Epidermal melanocyte (primary cell): ENCODE data around the gene C22orf31.

Experiments
- DNase-seq: peaks from one replicate; pipeline ENCODE4 v3.0.0; 2011; ENCODE audit warnings: low spot score; ENCODE audit not compliant: insufficient read length

The C22orf31 gene

DNA sequence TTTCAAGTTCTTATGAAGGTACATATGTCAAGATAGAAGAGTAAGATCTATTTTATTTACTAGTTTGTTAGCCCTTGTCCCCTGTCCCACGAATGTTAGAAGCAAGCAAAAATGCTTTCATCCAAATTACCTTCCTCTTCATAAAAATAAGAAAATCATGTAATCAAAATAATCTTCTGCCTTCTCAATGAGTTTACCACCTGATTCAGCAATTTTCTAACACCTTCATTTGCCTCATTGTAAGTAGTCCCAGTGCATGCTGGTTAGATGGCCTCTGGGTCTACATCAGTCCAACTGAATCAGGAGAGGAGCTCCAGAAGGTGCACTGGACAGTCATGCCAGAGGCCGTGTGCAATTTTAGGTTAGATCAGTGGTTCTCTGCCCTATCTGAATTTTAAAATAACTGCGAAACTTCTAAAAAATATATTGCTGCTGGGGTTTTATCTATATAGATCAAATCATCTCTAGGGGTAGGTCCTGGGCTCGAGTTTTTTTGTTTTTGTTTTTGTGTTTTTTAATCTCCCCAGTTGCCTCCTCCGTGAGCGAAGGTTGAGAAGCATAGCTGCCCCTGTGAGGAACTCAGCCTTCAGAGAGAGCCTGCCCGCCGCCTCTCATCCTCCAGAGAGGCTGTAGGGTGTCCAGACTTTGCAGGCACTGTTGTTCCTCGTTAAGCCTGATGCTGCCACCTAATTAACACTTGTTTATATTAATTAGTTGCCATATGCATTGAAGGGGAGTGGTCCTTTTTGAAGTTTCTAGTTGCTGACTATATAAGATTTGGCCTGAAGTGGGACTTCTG, 32.2 kb downstream of the C22orf31 start:
- DNase-seq: no peak

DNA sequence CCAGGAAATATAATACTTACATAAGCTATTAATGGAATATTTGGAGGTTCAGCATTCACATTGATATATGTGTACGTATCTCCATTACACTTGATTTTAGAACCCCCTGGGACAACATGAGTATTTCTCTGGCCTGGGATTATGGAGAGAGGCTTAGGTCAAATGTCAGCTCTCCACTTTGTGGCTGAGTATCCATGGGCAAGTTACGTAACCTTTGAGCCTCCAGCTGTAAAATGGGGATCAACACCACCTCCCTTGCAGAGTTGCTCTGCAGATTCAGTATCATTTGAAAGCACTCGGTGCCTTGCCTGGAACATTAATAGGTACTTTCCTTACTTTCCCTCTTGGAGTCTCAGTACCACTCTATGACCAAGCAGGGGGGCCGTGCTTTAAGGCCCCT, 33.2 kb downstream of the C22orf31 start:
- no peak for DNase-seq

DNA sequence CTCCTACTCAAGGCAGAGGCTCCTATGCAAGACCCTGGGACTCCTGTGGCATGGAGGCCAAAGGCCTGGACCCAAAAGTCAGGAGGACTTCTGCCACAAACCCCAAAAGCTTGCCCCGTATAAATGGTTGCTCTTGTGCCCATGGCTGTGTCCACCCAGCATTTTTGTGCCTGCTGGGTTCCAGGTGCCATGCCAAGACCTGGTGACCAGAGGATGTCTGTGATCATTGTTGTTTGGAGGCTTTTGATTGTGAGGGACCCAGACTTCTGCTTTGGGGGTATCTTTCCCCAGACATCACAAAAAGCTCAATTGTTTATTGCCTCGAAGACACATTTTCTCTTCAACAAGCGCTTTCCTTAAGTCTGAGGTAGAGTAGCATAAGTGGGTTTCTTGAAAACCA, 35.1 kb downstream of the C22orf31 start:
- DNase-seq: no peak

DNA sequence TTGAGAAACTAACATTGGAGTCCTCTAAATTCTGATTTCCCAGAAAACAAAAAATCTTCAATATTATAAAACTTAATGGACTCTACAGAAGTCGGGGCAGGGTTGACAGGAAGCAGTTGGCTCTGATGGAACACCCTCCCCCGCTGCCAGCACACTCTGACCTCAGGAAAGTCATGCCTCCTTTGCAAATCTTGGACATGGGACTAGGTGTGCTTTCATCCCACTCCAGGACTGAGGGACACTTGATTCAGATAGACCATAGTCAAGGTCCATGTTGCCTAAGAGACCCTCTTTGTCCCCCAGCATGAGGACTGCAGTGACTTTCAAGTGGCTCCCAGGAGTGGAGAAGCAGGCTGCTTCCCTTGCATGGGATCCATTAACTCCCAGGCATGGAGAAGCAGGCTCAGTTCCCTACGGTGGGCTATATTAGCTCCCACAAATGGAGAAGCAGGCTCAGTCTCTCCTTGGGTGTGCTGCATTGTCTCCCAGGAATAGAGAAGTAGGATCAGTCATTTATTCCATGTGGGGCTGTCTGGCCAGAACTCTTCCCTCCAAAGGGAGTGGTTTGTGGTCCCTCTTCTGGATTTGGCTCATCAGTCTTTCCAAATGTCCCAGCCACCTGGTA, 38.3 kb downstream of the C22orf31 start:
- no peak for DNase-seq

DNA sequence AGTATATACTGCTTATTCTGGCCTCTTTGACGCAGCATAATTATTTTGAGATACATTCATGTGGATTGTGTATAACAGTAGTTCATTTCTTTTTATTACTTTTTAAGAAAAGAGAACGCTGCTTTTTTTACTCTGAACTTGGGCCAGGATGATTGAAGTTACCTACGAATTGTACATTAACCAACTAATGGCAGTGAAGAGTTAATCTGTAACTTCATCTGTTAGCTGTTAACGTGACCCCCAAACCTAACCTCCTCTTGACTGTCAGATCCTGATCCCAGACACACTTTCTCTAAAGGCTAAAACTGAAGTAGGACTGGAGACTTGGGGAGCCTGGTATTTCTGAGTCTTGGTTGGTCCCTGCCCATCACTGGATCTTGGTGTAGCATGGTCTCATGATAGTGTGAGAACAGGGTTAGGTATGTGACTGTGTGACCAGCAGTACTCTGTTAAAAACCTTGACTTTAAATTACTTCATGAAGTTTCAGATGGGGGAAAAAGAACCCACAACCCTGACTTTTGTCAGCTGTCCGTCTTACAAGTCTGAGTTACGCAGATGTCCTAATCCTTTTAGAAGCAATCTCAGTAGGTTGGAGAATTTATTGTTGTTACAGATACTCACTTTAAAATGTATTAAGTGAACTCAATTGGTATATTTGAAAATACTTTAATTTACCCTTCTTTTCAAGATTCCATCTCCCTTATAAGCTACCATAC, 39.4 kb downstream of the C22orf31 start:
- DNase-seq: no peak

DNA sequence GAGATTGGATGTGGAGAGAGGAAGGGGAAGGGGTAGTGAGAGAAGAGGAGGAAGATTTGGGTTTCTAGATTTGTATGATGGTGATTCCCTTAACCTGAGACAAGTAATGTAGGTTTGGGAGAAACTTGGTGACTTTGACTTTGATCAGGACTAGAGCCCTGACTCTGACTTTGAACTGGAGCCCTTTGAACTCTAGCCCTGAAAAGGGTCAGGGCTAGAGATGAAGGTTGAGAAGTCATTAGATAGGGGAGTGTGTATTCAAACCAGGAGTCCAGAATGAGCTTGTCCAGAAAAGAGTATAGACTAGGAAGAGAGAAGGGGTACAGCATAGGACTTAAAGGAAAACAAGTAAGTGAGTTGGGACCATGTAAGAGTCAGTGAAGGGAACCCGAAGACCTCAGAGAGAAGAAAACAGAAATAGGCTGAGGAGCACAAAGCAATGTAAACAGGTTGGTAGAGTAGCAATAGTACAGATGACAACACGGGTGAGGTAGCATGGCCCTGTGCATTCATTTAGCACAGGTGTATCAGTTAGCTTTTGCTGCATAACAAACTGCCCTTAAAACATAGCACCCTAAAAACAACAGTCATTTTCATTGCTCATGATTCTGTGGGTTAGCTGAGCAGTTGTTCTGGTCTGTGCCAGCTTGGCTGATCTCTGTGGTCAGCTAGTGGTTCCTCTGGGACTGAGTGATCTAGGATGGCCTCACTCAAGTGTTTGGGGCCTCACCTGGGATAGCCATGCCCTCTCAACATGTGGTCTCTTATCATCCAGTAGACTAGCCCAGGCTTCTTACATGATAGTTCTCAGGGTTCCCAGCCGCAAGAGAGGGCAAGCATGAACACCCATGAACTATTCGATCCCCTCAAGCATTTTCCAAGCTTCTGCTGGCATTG, 43.1 kb downstream of the C22orf31 start:
- no peak for DNase-seq

DNA sequence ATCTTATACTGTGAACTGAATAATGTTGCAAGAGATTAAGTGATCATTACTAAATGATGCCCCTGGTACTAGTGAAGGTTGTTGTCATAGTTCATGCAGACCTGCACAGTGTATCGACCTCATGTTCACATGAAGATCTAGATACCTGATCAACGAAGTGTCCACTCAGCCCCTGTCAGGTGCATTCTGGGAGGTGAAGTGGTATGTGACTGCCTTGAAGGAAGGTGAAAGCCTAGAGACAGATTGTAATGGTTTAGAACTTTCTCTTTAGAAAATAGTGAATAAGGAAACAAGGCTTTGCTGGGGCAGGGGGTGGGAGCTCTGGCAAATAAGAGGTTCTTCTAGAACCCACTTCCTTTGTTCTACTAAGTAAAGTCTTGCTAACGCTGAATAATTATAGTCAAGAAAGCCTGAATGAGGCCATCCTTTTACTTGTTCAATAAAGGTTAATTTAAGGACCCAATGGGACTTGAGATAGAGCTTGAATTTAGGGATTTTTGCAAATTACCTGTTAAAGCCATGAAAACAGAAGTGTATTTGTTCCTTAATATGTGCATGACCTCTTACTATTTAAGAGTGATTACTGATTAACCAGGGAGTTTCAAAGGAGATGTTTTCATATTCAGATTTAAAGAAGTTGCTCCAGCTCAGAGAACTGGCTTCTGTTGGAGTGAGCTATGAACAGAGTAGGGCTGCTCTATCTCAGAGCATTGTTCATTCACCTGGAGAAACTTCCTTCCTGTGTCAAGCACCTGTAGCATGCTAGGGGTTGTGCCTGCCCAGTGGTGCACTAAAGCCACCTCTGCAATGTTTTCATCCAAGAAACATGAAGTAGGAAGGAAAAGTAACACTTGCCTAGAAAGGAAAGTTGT, 45.3 kb downstream of the C22orf31 start:
- no peak for DNase-seq

DNA sequence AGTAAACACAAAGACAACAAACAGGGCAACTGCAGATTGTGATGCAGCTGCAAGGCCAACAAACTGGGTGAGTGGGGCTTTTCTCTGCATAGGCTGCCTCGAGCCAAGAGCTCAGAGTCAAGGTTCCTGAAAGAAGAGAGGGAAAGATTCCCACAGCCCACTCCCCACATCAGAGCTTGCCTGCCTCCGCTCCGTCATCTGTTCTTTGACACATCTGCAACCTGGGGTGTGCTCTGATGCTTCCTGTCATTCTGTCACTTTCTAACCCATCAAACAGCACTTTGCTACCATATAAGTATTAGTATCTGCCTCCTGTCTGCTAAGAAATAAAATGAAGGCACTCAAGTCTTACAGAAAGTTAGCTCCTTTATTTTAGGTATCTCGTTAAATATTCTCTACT, 46.9 kb downstream of the C22orf31 start:
- DNase-seq: no peak

DNA sequence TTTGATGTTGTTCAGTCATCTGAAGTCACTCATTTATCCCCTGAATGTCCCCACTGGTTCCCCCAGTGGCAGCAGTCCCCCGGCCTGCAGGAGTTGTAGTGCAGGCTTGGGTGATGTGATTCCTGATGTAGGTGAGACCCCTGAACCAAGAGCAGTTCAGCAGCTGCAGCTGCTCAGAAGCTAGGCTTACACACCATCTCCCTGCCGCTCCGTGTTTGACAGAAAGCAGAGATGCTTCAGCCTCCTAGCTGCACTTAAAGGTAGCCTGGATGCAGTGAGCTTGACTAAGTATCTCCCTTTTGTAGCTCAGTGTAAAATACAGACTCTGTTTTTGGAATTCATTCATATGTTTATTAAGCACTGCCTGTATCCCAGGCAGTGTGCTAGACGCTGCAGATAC, 47.3 kb downstream of the C22orf31 start:
- no peak for DNase-seq

DNA sequence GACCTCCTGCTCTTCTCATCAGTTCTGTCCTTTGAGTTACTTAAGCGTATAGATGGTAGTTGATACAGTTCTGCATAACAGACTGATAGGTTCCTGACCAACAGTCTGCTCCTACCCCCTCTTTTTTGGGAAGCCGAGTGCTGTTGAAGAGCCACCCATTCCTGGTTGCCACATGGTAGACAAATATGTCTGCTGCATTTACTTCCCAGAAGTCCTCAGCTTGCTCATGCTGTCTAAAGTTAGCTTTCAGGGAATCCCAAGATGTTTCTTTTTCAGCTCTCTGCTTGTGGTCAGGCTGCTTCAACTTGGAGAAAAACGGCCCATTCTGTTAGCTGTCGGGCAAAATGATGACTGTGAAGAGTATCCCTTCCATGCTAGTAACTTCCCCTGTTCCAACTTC, 48.7 kb downstream of the C22orf31 start:
- DNase-seq: no peak

DNA sequence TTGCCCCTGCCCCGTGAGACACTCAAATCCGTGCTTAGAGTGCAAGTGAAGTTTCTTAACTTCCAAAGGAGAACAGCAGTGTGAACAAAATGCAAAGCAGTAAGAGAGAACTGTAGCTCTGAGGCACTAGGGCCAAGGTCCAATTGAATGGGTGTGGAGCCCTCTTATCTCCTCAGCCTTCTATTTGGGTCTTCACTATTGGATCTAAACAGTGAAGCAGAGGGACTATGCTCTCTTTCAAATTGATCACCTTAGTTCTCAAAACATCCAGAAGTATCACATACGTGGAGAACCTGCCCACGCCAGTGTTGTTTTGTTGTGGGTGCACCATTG, 49.6 kb downstream of the C22orf31 start:
- no peak for DNase-seq

DNA sequence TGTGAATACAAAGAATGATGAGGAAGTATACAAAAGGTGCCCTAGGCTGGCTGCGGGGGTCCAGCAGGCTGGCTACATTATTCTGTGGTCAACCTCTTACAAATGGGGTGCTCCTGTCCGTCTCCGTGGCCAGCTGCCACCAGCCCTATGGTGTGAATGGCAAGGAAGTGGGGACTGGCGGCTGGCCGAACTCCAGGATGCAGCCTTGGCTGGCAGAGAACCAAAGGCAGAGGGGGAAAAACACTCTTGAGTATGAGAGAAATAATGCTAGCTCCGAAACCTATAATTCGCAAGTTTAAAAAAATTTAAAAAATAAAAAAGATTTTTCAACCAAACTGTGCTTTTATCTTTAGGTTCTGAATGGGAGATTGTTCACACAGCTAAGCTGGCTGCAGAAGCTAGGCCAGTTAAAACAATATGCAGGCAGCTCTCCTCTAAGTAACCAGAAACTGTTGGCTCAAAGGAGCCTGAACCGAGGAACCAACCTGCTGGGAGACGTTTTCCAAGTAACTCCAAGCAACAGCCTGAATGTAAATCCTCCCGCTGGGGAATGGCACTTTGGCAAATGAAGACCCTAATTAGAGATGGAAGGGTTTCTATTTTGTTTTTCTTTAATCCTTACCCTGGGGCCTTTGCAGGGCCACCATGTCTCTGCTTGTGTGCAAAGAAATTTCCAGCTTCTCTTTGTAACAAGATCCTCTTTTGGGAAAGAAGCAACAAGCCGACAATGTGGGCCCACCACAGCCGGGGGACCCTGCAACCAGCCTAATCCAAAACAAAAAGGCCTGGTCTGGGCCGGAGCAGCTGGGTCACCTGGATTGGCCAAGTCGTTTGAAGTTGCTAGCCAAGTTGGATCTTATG, 50.2 kb downstream of the C22orf31 start:
- DNase-seq: no peak

DNA sequence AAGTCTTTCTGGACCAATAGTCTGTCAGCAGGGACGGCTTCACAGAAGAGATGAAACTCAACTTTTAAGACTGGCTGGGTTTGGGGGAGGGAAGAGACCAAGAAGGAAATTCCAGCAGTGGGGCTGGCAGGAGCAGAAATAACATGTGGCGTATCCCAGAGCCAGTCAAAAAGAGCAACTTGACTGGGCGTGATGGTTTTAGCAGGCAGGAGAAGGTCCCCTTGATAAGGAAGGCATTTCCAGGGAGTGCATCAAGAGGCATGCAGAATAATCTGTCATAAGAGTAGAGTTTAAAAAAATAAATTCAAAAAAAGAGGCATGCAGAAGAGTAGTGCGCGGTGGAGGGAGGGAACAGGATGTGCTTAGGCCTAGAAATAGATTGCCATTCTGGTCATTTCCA, 52.5 kb downstream of the C22orf31 start:
- DNase-seq: no peak
